ENCODE data around the gene CTBS. TPM values are rescaled to one million over a fixed set of nuclear protein-coding genes. Genes with fewer than 3 reads are reported as not detected.

CTBS gene
- total RNA-seq, 1 donor from 2014 or later: 4.6 TPM

- peak; percentile 19 to 46 for DNase-seq (ENCODE audit: low read depth in 2 of 2)
These were observed 67.3 kb downstream of the CTBS start for GRCh38 chr1:84506729-84507453.

- peak; percentile 98 for DNase-seq (ENCODE audit: low read depth in 2 of 2)
These were observed 68.1 kb downstream of the CTBS start, which contains the start of the genes GNG5 and SPATA1 for GRCh38 chr1:84506002-84506728. TSS of gene GNG5 (minus strand) at chr1:84506581. CDS start at chr1:84506091, 490 bp downstream. TSS of gene SPATA1 (plus strand) at chr1:84506386. CDS start at chr1:84516360, 9,974 bp downstream.

- peak; percentile 75 to 80 for DNase-seq (ENCODE audit: low read depth in 2 of 2)
These were observed 68.7 kb downstream of the CTBS start for GRCh38 chr1:84505493-84506001.

GRCh38 chr1:84504580-84505492, 69.4 kb downstream of the CTBS start:
- DNase-seq (ENCODE audit: low read depth in 2 of 2): peak; percentile 40 to 59

- DNase-seq (ENCODE audit: low read depth in 2 of 2): peak in 1 of 2 donors; percentile 2
These were observed 71.3 kb downstream of the CTBS start for GRCh38 chr1:84502927-84503326.

Other genes with a start within 250 kb of the CTBS start
- gene DNASE2B, start 176.0 kb downstream of the CTBS start, total RNA-seq: not detected in 2 replicates
- gene RPF1, start 95.2 kb downstream of the CTBS start, total RNA-seq: 21.4 and 23.4 TPM in 2 replicates
- 0.22 and 0.99 TPM in 2 replicates for gene SPATA1, start 68.1 kb downstream of the CTBS start, total RNA-seq
- gene GNG5, start 67.9 kb downstream of the CTBS start, total RNA-seq: 11.1 and 17.7 TPM in 2 replicates
- 0.60 and 0.87 TPM in 2 replicates for gene SSX2IP, start 116.0 kb upstream of the CTBS start, total RNA-seq